Lung (tissue), 12 donors: ENCODE measurements around the gene CENPK. TPM values are rescaled to one million over a fixed set of nuclear protein-coding genes. Genes with fewer than 3 reads are reported as not detected.
A peak's percentile ranks its signal among the peaks of the same experiment; 100 is the strongest.

Experiments used
- ATAC-seq: fragments of 200-7000 bp; cut with Tn5 transposase; one replicate; pipeline ENCODE4 v1.9.1; 2020; ENCODE audit warnings: moderate number of reproducible peaks; ENCODE audit not compliant: insufficient read depth, low FRiP score
- DNase-seq, 3 donors: peaks; one replicate each; pipeline ENCODE4 v3.0.0-alpha.2; 2013 to 2017
- H3K27ac ChIP-seq, 2 donors: one replicate each; pipeline ENCODE4 v1.5.1; 2013; ENCODE audit warnings: mild to moderate bottlenecking in 2 of 2, moderate library complexity in 2 of 2, control low read depth in 1 of 2, inconsistent platforms in 1 of 2, low read depth in 1 of 2, low read length in 1 of 2
- H3K27me3 ChIP-seq, 3 donors: one replicate each; pipeline ENCODE4 v1.5.1; 2013; ENCODE audit warnings: low read length in 2 of 3; ENCODE audit not compliant: control insufficient read depth in 3 of 3, insufficient read depth in 3 of 3
- H3K36me3 ChIP-seq, 4 donors: one replicate each; pipeline ENCODE4 v1.5.1; 2013; ENCODE audit warnings: low read length in 4 of 4, mild to moderate bottlenecking in 1 of 4, moderate library complexity in 1 of 4; ENCODE audit not compliant: control insufficient read depth in 4 of 4, insufficient read depth in 4 of 4
- H3K4me1 ChIP-seq, 5 donors: one replicate each; pipeline ENCODE4 v1.5.1; 2013; ENCODE audit warnings: low read length in 5 of 5, mild to moderate bottlenecking in 2 of 5, moderate library complexity in 1 of 5; ENCODE audit not compliant: control insufficient read depth in 5 of 5, insufficient read depth in 5 of 5
- H3K4me3 ChIP-seq: one replicate; pipeline ENCODE4 v1.5.1; 2013; ENCODE audit warnings: mild to moderate bottlenecking, control low read depth, moderate library complexity
- H3K9ac ChIP-seq, 2 donors: one replicate each; pipeline ENCODE4 v1.5.1; 2013; ENCODE audit warnings: low read length in 2 of 2, control low read depth in 1 of 2; ENCODE audit not compliant: insufficient read depth in 1 of 2
- H3K9me3 ChIP-seq, 4 donors: one replicate each; pipeline ENCODE4 v1.5.1; 2013; ENCODE audit warnings: low read length in 3 of 4, mild to moderate bottlenecking in 1 of 4, moderate library complexity in 1 of 4; ENCODE audit not compliant: control insufficient read depth in 4 of 4, insufficient read depth in 3 of 4
- WGBS, 2 donors: extraction: QIAGEN DNeasy Blood & Tissue Kit; methylation state at CpG; one replicate each; pipeline ENCODE4 v1.1.7; 2013; 5-methylcytosine and 5-hydroxymethylcytosine counted together
- polyA plus RNA-seq, 2 donors: library from polyadenylated mRNA; stranded (reverse); fragments of 200-250 nt; gene quantifications; one replicate each; pipeline ENCODE4 v1.2.1, GENCODE V29; 2013
- total RNA-seq, 2 donors: library from RNA; depleted of rRNA in 1 of 2; stranded (reverse); fragments of >200 nt in 1 of 2; gene quantifications; one replicate each; pipeline ENCODE4 v1.2.1, GENCODE V29; 2014 to 2021
- TF ChIP-seq, protein P1 (sequence below): IDR thresholded peaks from 2 replicates; pipeline ENCODE4 v1.5.1; 2012; ENCODE audit warnings: mild to moderate bottlenecking; ENCODE audit errors: control extremely low read depth, extremely low read depth
- donor health status: control.
- donor health status: control.
- donor health status: Bipolar disorder and iron deficiency.
- donor health status: healthy.
- donor health status: DM: yes; HTN: yes; CAD: no.

Gene CENPK
- total and polyA plus RNA-seq, 4 donors = 1.6 to 17.1 (median 4.8) TPM

DNA sequence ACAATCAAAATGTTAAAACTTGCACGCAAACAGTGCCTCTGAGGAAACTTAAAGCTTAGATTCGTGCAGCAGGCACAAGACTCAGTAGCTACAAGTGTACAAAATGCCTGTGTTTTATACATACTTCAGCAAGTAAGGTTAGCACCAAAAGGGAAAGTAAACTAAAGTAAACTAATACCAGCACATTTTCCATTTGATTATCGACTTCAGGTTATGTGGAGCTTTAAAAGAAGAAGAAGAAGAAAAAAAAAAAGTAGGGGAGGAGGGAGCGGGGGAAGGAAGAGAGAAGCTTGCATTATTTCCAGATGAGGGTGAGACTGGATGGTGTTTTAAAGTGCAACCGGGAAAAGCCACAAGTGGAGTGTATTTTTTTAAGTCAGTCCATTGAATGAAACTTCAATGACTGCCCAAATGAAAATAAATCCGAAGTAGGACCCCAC is 80.7 kb downstream of the CENPK start:
- no peaks in the 10 kb centered on the region for H3K9me3 ChIP-seq
- no peaks in the 10 kb centered on the region for H3K36me3 ChIP-seq
- WGBS, 2 donors = 0 to 1% methylated on average over 6 of the region's 6 CpGs
- ATAC-seq (no peak), DNase-seq (peak in 1 of 3 donors; percentile 83)
- peaks cover 0 to 31% (median 5%) of the 10 kb centered on the region in 5 donors for H3K4me1 ChIP-seq
- no peaks in the 10 kb centered on the region for H3K27me3 ChIP-seq
- peak overlapping the region; percentile 4 for H3K4me3 ChIP-seq
- H3K9ac ChIP-seq = peak overlapping the region; percentile 52 to 88
- TF ChIP-seq, protein P1, sequence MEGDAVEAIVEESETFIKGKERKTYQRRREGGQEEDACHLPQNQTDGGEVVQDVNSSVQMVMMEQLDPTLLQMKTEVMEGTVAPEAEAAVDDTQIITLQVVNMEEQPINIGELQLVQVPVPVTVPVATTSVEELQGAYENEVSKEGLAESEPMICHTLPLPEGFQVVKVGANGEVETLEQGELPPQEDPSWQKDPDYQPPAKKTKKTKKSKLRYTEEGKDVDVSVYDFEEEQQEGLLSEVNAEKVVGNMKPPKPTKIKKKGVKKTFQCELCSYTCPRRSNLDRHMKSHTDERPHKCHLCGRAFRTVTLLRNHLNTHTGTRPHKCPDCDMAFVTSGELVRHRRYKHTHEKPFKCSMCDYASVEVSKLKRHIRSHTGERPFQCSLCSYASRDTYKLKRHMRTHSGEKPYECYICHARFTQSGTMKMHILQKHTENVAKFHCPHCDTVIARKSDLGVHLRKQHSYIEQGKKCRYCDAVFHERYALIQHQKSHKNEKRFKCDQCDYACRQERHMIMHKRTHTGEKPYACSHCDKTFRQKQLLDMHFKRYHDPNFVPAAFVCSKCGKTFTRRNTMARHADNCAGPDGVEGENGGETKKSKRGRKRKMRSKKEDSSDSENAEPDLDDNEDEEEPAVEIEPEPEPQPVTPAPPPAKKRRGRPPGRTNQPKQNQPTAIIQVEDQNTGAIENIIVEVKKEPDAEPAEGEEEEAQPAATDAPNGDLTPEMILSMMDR = no peak
- H3K27ac ChIP-seq = peak overlapping the region in 1 of 2 donors; percentile 96

DNA sequence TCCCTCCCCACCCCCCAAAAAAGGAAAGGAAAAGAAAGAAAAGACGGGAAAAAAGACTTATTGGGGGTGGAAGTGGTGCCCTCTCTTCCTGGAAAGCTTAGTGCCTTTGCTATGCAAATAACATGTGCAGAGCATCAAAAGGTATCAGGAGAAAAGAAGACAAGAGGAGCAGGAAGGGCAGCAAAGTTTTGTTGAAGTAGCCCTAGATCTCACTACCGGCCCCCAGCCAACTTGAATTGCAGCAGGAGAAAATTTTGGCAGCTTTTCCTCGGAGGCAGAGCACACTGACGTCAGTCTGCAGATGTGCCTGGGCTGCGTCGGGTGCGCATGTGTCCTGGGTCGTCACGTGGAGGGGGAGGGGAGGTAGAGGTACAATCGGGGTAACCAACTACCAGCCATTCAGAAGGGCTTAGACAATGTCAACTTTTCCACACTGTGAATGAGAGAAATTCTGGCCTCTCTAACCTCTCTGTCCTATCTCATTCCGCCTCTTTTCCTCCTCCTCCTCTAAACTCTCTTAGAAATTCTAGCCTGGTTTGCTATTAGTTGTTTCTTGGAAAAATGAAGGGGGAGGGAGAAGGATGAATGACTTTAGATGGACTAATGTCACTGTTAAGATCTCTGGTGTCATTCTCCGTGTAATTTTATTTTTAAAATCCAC is 81.2 kb downstream of the CENPK start, which contains the start of gene ADAMTS6:
Gene ADAMTS6, minus strand, starts transcription at position 286 of the 661 bp plus-strand sequence. CDS start 8,247 bp downstream, outside the sequence.
- ATAC-seq (peak; percentile 66), DNase-seq (peak; percentile 95 to 99 (median 98))
- TF ChIP-seq, protein P1 = no peak
- Histone ChIP-seq H3K4me3 (peak within 1 kb of the TSS; percentile 58), H3K36me3 (no peaks in the 10 kb centered on the region), H3K4me1 (peaks cover 0 to 31% (median 5%) of the 10 kb centered on the region in 5 donors), H3K27me3 (no peaks in the 10 kb centered on the region), H3K9me3 (no peaks in the 10 kb centered on the region), H3K9ac (peak within 1 kb of the TSS; percentile 53 to 89), H3K27ac (peak within 1 kb of the TSS; percentile 81 to 96)
- WGBS, 2 donors = 0% methylated on average over 12 of the region's 12 CpGs

DNA sequence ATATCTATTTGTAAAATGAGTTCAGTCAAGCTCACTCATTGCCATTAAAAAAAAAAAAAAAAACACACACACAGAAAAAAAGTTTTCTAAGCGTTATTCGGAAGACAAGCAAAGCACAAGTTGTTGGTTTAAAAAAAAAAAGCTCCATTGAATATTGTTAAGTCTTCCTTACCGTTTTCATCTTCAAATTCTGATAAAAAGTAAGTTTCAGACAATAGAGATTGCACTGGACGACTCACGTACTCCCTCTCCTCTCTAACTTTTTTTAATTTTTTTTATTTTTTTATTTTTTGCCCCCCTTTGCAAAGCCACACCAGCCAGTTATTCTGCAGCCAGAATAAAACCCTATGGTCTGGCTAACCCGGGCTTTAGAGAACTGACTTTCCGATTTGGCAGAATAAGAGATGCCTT is 81.8 kb downstream of the CENPK start:
- no peak overlapping the region for H3K4me3 ChIP-seq
- ATAC-seq (no peak), DNase-seq (no peak)
- 0 to 2% methylated on average over 7 of the region's 7 CpGs for WGBS, 2 donors
- H3K9me3 ChIP-seq = no peaks in the 10 kb centered on the region
- H3K9ac ChIP-seq = peak overlapping the region; percentile 53 to 61
- H3K36me3 ChIP-seq = no peaks in the 10 kb centered on the region
- H3K27me3 ChIP-seq = no peaks in the 10 kb centered on the region
- TF ChIP-seq, protein P1 = no peak
- peak overlapping the region; percentile 81 to 96 for H3K27ac ChIP-seq
- peaks cover 0 to 31% (median 5%) of the 10 kb centered on the region in 5 donors for H3K4me1 ChIP-seq
